Ectodermal cell (in vitro differentiated cells): ENCODE measurements around the gene HFE.

Source experiments
- H3K27ac ChIP-seq: 2 replicates; pipeline ENCODE4 v1.7.0; 2013; ENCODE audit warnings: mild to moderate bottlenecking, low read depth, low read length; ENCODE audit not compliant: insufficient read depth, poor library complexity, severe bottlenecking
- H3K27me3 ChIP-seq: 2 replicates; pipeline ENCODE4 v1.7.0; 2013; ENCODE audit warnings: mild to moderate bottlenecking, low read length; ENCODE audit not compliant: insufficient read depth, control insufficient read depth, poor library complexity, severe bottlenecking
- H3K36me3 ChIP-seq: one replicate; pipeline ENCODE4 v1.7.0; 2013; ENCODE audit warnings: low read length; ENCODE audit not compliant: control insufficient read depth, insufficient read depth
- H3K4me1 ChIP-seq: one replicate; pipeline ENCODE4 v1.7.0; 2013; ENCODE audit warnings: low read length; ENCODE audit not compliant: control insufficient read depth, insufficient read depth
- H3K4me3 ChIP-seq: 2 replicates; pipeline ENCODE4 v1.7.0; 2013; ENCODE audit warnings: low read depth, low read length, control low read depth; ENCODE audit not compliant: insufficient read depth
- H3K9me3 ChIP-seq: 2 replicates; pipeline ENCODE4 v1.7.0; 2013; ENCODE audit warnings: mild to moderate bottlenecking, low read length, moderate library complexity; ENCODE audit not compliant: control insufficient read depth
- WGBS, 2 experiments: methylation state at CpG; one replicate each; pipeline ENCODE4 v1.1.7; 2013; ENCODE audit warnings: missing lambda C conversion rate in 2 of 2; 5-methylcytosine and 5-hydroxymethylcytosine counted together

HFE gene

GRCh38 chr6:26089272-26089671, 2.0 kb downstream of the HFE start:
- Histone ChIP-seq H3K9me3 (no peaks in the 10 kb centered on the region), H3K4me1 (no peaks in the 10 kb centered on the region), H3K36me3 (no peaks in the 10 kb centered on the region), H3K27me3 (no peaks in the 10 kb centered on the region), H3K27ac (no peak overlapping the region), H3K4me3 (no peak overlapping the region)
- WGBS, 2 experiments: 87 to 89% methylated on average over 2 of the region's 2 CpGs

- 91 to 95% methylated on average over 4 of the region's 4 CpGs for WGBS, 2 experiments
- Histone ChIP-seq H3K27me3 (no peaks in the 10 kb centered on the region), H3K4me1 (no peaks in the 10 kb centered on the region)
Observed at GRCh38 chr6:26092443-26092842, 5.2 kb downstream of the HFE start.

GRCh38 chr6:26094036-26094435, 6.8 kb downstream of the HFE start:
- Histone ChIP-seq H3K4me3 (no peak overlapping the region), H3K27me3 (no peaks in the 10 kb centered on the region), H3K9me3 (no peaks in the 10 kb centered on the region), H3K4me1 (no peaks in the 10 kb centered on the region), H3K36me3 (no peaks in the 10 kb centered on the region), H3K27ac (no peak overlapping the region)
- WGBS, 2 experiments: 87 to 90% methylated on average over 5 of the region's 5 CpGs

More at GRCh38 chr6:26092443-26092842, 5.2 kb downstream of the HFE start:
- Histone ChIP-seq H3K27ac (no peak overlapping the region), H3K36me3 (no peaks in the 10 kb centered on the region), H3K4me3 (no peak overlapping the region), H3K9me3 (no peaks in the 10 kb centered on the region)

- WGBS, 2 experiments: 5 to 14% methylated on average over 5 of the region's 5 CpGs
- Histone ChIP-seq H3K27me3 (no peaks in the 10 kb centered on the region), H3K4me1 (no peaks in the 10 kb centered on the region), H3K36me3 (no peaks in the 10 kb centered on the region), H3K4me3 (no peak overlapping the region), H3K27ac (no peak overlapping the region), H3K9me3 (no peaks in the 10 kb centered on the region)
Observed at GRCh38 chr6:26097268-26097875, 10.1 kb downstream of the HFE start.

GRCh38 chr6:26103141-26103769, 16.0 kb downstream of the HFE start:
- peak overlapping the region; percentile 11 for H3K4me3 ChIP-seq
- H3K27ac ChIP-seq: peak overlapping the region; percentile 71
- H3K36me3 ChIP-seq: no peaks in the 10 kb centered on the region
- WGBS, 2 experiments: 47 to 48% methylated on average over 8 of the region's 9 CpGs
- H3K9me3 ChIP-seq: no peaks in the 10 kb centered on the region
- peaks cover 6% of the 10 kb centered on the region for H3K4me1 ChIP-seq
- no peaks in the 10 kb centered on the region for H3K27me3 ChIP-seq

GRCh38 chr6:26103770-26104456, 16.7 kb downstream of the HFE start:
- H3K27me3 ChIP-seq: no peaks in the 10 kb centered on the region
- WGBS, 2 experiments: 2% methylated on average over 39 of the region's 39 CpGs
- H3K27ac ChIP-seq: peak overlapping the region; percentile 94
- peak overlapping the region; percentile 52 for H3K4me3 ChIP-seq
- peaks cover 6% of the 10 kb centered on the region for H3K4me1 ChIP-seq
- H3K9me3 ChIP-seq: no peaks in the 10 kb centered on the region
- H3K36me3 ChIP-seq: no peaks in the 10 kb centered on the region

GRCh38 chr6:26104457-26105108, 17.4 kb downstream of the HFE start:
- 73 to 75% methylated on average over 19 to 22 of the region's 22 CpGs for whole genome bisulfite sequencing, 2 experiments
- Histone ChIP-seq H3K27ac (peak overlapping the region; percentile 94), H3K9me3 (no peaks in the 10 kb centered on the region), H3K36me3 (no peaks in the 10 kb centered on the region), H3K4me3 (peak overlapping the region; percentile 52), H3K4me1 (peaks cover 6% of the 10 kb centered on the region), H3K27me3 (no peaks in the 10 kb centered on the region)

GRCh38 chr6:26105109-26105730, 18.0 kb downstream of the HFE start:
- 89 to 90% methylated on average over 8 of the region's 8 CpGs for WGBS, 2 experiments

GRCh38 chr6:26105842-26106241, 18.6 kb downstream of the HFE start:
- no peaks in the 10 kb centered on the region for H3K27me3 ChIP-seq
- no peaks in the 10 kb centered on the region for H3K9me3 ChIP-seq
- no peak overlapping the region for H3K27ac ChIP-seq
- WGBS, 2 experiments: 100% methylated on average over 2 to 3 of the region's 4 CpGs
- H3K4me1 ChIP-seq: peaks cover 6% of the 10 kb centered on the region
- no peaks in the 10 kb centered on the region for H3K36me3 ChIP-seq
- H3K4me3 ChIP-seq: no peak overlapping the region

More at GRCh38 chr6:26105109-26105730, 18.0 kb downstream of the HFE start:
- Histone ChIP-seq H3K27me3 (no peaks in the 10 kb centered on the region), H3K4me3 (no peak overlapping the region), H3K27ac (no peak overlapping the region), H3K9me3 (no peaks in the 10 kb centered on the region), H3K36me3 (no peaks in the 10 kb centered on the region), H3K4me1 (peaks cover 6% of the 10 kb centered on the region)

GRCh38 chr6:26107935-26108334, 20.7 kb downstream of the HFE start:
- 95 to 97% methylated on average over 18 of the region's 18 CpGs for whole genome bisulfite sequencing, 2 experiments
- H3K9me3 ChIP-seq: no peaks in the 10 kb centered on the region
- peaks cover 6% of the 10 kb centered on the region for H3K4me1 ChIP-seq
- H3K36me3 ChIP-seq: no peaks in the 10 kb centered on the region
- no peak overlapping the region for H3K4me3 ChIP-seq
- no peaks in the 10 kb centered on the region for H3K27me3 ChIP-seq
- no peak overlapping the region for H3K27ac ChIP-seq
